Cerebellar nuclear complex (tissue), 1 donor: ENCODE measurements around the gene CLDN8.

Experiments
- DNase-seq, 2 experiments: peaks; one replicate each; lab custom pipeline; 2025; lab: John Stamatoyannopoulos, UW

Gene CLDN8

GRCh38 chr21:30216041-30216723 is at the start of gene CLDN8:
TSS of gene CLDN8 (minus strand) at chr21:30216097. CDS start at chr21:30215925, 172 bp downstream.
- no peak for DNase-seq

- DNase-seq = no peak
Measured at GRCh38 chr21:30257773-30258172, 41.9 kb upstream of the CLDN8 start.

- DNase-seq = no peak
Measured at GRCh38 chr21:30256100-30256499, 40.2 kb upstream of the CLDN8 start.

GRCh38 chr21:30255679-30256078 is 39.8 kb upstream of the CLDN8 start:
- DNase-seq = no peak

- no peak for DNase-seq
Measured at GRCh38 chr21:30251781-30252180, 35.9 kb upstream of the CLDN8 start.

GRCh38 chr21:30249936-30250335 is 34.0 kb upstream of the CLDN8 start:
- no peak for DNase-seq

- no peak for DNase-seq
Measured at GRCh38 chr21:30248844-30249243, 32.9 kb upstream of the CLDN8 start.

GRCh38 chr21:30245061-30245460 is 29.2 kb upstream of the CLDN8 start:
- DNase-seq = no peak

- no peak for DNase-seq
Measured at GRCh38 chr21:30243691-30244090, 27.8 kb upstream of the CLDN8 start.

- DNase-seq = no peak
Measured at GRCh38 chr21:30240661-30241060, 24.8 kb upstream of the CLDN8 start.

GRCh38 chr21:30238168-30238567 is 22.3 kb upstream of the CLDN8 start:
- no peak for DNase-seq

- no peak for DNase-seq
Measured at GRCh38 chr21:30234643-30235042, 18.7 kb upstream of the CLDN8 start.

- DNase-seq = no peak
Measured at GRCh38 chr21:30234050-30234449, 18.2 kb upstream of the CLDN8 start.

- no peak for DNase-seq
Measured at GRCh38 chr21:30233228-30234020, 17.5 kb upstream of the CLDN8 start.

GRCh38 chr21:30232011-30232410 is 16.1 kb upstream of the CLDN8 start:
- no peak for DNase-seq

- DNase-seq = no peak
Measured at GRCh38 chr21:30227633-30228404, 11.9 kb upstream of the CLDN8 start.

- no peak for DNase-seq
Measured at GRCh38 chr21:30227128-30227527, 11.2 kb upstream of the CLDN8 start.

GRCh38 chr21:30223596-30223995 is 7.7 kb upstream of the CLDN8 start:
- no peak for DNase-seq

- no peak for DNase-seq
Measured at GRCh38 chr21:30222724-30223123, 6.8 kb upstream of the CLDN8 start.

GRCh38 chr21:30211071-30211470 is 4.8 kb downstream of the CLDN8 start:
- no peak for DNase-seq

GRCh38 chr21:30209601-30210000 is 6.3 kb downstream of the CLDN8 start:
- DNase-seq = no peak

GRCh38 chr21:30207252-30207579 is 8.7 kb downstream of the CLDN8 start:
- DNase-seq = no peak
